Type B pancreatic cell (in vitro differentiated cells): ENCODE measurements around the gene NAT8. TPM values are rescaled to one million over a fixed set of nuclear protein-coding genes. Genes with fewer than 3 reads are reported as not detected.

Source experiments
- DNase-seq: peaks from one replicate; pipeline ENCODE4 v3.0.0; 2021; ENCODE audit warnings: mixed read lengths; ENCODE audit not compliant: unreplicated experiment; ENCODE audit errors: extremely low spot score
- H3K27ac Mint-ChIP-seq: 2 replicates; pipeline ENCODE4 v1.8.0; 2021; ENCODE audit warnings: mild to moderate bottlenecking, mixed read lengths
- H3K27me3 Mint-ChIP-seq: 2 replicates; pipeline ENCODE4 v1.8.0; 2021; ENCODE audit warnings: mixed read lengths
- H3K36me3 Mint-ChIP-seq: 2 replicates; pipeline ENCODE4 v1.8.0; 2021; ENCODE audit warnings: mixed read lengths
- H3K4me1 Mint-ChIP-seq: one replicate; pipeline ENCODE4 v1.8.0; 2021; ENCODE audit warnings: mixed read lengths; ENCODE audit not compliant: unreplicated experiment
- H3K4me3 Mint-ChIP-seq: 2 replicates; pipeline ENCODE4 v1.8.0; 2021; ENCODE audit warnings: mild to moderate bottlenecking, mixed read lengths
- H3K9me3 Mint-ChIP-seq: 2 replicates; pipeline ENCODE4 v1.8.0; 2021; ENCODE audit warnings: mixed read lengths
- total RNA-seq: library from RNA; stranded (reverse); gene quantifications from 2 replicates; pipeline ENCODE4 v1.2.1, GENCODE V29; 2021; ENCODE audit warnings: low replicate concordance
- TF ChIP-seq, protein P1 (sequence below): fragments of 200-600 bp; sonication (generic); conservative IDR thresholded peaks from 2 replicates; pipeline ENCODE4 v1.5.0; 2021; ENCODE audit warnings: antibody characterized with exemption, mild to moderate bottlenecking

The NAT8 gene
- total RNA-seq, 1 donor from 2014 or later = not detected

DNA sequence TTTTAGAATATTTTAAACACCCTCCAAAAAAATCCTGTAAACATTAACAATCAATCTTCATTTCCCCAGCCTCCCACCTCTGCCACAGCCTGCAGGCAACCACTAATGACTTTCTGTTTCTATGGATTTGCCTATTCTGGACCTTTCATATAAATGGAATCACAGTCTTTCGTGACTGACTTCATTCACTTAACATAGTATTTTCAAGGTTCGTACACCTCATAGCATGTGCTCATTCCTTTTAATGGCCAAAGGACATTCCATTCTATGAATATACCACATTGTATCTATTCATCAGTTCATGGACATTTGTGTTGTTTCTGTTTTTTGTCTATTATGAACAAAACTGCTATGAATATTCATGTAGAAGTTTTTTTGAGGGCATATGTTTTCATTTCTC is 48.5 kb downstream of the NAT8 start:
- Mint-ChIP-seq H3K4me3 (no peak overlapping the region), H3K27ac (no peak overlapping the region), H3K27me3 (no peaks in the 10 kb centered on the region), H3K9me3 (no peaks in the 10 kb centered on the region), H3K4me1 (no peaks in the 10 kb centered on the region), H3K36me3 (peaks cover 13% of the 10 kb centered on the region)
- no peak for DNase-seq
- TF ChIP-seq, protein P1, sequence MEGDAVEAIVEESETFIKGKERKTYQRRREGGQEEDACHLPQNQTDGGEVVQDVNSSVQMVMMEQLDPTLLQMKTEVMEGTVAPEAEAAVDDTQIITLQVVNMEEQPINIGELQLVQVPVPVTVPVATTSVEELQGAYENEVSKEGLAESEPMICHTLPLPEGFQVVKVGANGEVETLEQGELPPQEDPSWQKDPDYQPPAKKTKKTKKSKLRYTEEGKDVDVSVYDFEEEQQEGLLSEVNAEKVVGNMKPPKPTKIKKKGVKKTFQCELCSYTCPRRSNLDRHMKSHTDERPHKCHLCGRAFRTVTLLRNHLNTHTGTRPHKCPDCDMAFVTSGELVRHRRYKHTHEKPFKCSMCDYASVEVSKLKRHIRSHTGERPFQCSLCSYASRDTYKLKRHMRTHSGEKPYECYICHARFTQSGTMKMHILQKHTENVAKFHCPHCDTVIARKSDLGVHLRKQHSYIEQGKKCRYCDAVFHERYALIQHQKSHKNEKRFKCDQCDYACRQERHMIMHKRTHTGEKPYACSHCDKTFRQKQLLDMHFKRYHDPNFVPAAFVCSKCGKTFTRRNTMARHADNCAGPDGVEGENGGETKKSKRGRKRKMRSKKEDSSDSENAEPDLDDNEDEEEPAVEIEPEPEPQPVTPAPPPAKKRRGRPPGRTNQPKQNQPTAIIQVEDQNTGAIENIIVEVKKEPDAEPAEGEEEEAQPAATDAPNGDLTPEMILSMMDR = no peak

Other genes with a start within 250 kb of the NAT8 start
- 28.8 and 33.6 TPM in 2 replicates for gene TPRKB, start 94.9 kb upstream of the NAT8 start, total RNA-seq
- gene DUSP11, start 137.7 kb upstream of the NAT8 start, total RNA-seq = 26.1 and 30.9 TPM in 2 replicates
- gene C2orf78, start 141.8 kb upstream of the NAT8 start, total RNA-seq = not detected in 2 replicates
- 39.0 and 41.0 TPM in 2 replicates for gene STAMBP, start 186.5 kb upstream of the NAT8 start, total RNA-seq